OCI-LY7 (cell line): ENCODE measurements around the gene TTC34. TPM values are rescaled to one million over a fixed set of nuclear protein-coding genes. Genes with fewer than 3 reads are reported as not detected.

Experiments
- BruUV-seq: library from RNA; stranded (reverse); fragments of 400-500 nt; replicated peaks from 2 replicates; lab custom pipeline; 2021; lab: Mats Ljungman, UMichigan
- CTCF ChIA-PET: fragments of 300-600 bp; sonication (Branson Sonifier 250); formaldehyde crosslinking; loops from one replicate; lab custom pipeline; 2022; ENCODE audit warnings: antibody characterized with exemption; ENCODE audit not compliant: unreplicated experiment; lab: Charles Lee
- POLR2A ChIA-PET: fragments of 300-600 bp; sonication (Branson Sonifier 250); formaldehyde crosslinking; loops from one replicate; lab custom pipeline; 2022; ENCODE audit warnings: antibody characterized with exemption; lab: Charles Lee
- DNase-seq: peaks from one replicate; pipeline ENCODE4 v3.0.0-alpha.2; 2015; ENCODE audit warnings: low spot score
- H2AFZ ChIP-seq: fragments of 200-600 bp; sonication (generic), shearing (Covaris generic); 2 replicates; pipeline ENCODE4 v1.6.1; 2014; ENCODE audit warnings: mild to moderate bottlenecking, antibody characterized with exemption, low read length, moderate library complexity
- H3K27ac ChIP-seq: fragments of 200-600 bp; sonication (generic); 2 replicates; pipeline ENCODE4 v1.5.1; 2014; ENCODE audit warnings: mixed run types, low read depth, mild to moderate bottlenecking, moderate library complexity, low read length, inconsistent platforms; ENCODE audit not compliant: poor library complexity, severe bottlenecking
- H3K36me3 ChIP-seq: fragments of 200-600 bp; sonication (generic); 2 replicates; pipeline ENCODE4 v1.6.1; 2014; ENCODE audit warnings: mild to moderate bottlenecking, antibody characterized with exemption, low read length, moderate library complexity, mixed read lengths; ENCODE audit not compliant: insufficient read depth
- H3K4me1 ChIP-seq: fragments of 200-600 bp; sonication (generic); 2 replicates; pipeline ENCODE4 v1.5.1; 2014; ENCODE audit warnings: mild to moderate bottlenecking, low read length; ENCODE audit not compliant: insufficient read depth, poor library complexity, severe bottlenecking
- H3K4me2 ChIP-seq: fragments of 200-600 bp; sonication (generic); 2 replicates; pipeline ENCODE4 v1.6.1; 2014; ENCODE audit warnings: mild to moderate bottlenecking, low read length
- H3K4me3 ChIP-seq: fragments of 200-600 bp; sonication (generic); 2 replicates; pipeline ENCODE4 v1.5.1; 2014; ENCODE audit warnings: mild to moderate bottlenecking, low read depth, low read length; ENCODE audit not compliant: poor library complexity, severe bottlenecking
- H3K79me2 ChIP-seq: fragments of 200-600 bp; sonication (generic); 2 replicates; pipeline ENCODE4 v1.6.1; 2016; ENCODE audit warnings: low read depth, mild to moderate bottlenecking, low read length, moderate library complexity, mixed read lengths; ENCODE audit not compliant: insufficient read depth
- H3K9me2 ChIP-seq: fragments of 200-600 bp; sonication (generic); 2 replicates; pipeline ENCODE4 v1.6.1; 2016; ENCODE audit warnings: mild to moderate bottlenecking, low read length, mixed read lengths; ENCODE audit not compliant: insufficient read depth
- H3K9me3 ChIP-seq: fragments of 200-600 bp; sonication (generic); 2 replicates; pipeline ENCODE4 v1.6.1; 2014; ENCODE audit warnings: mild to moderate bottlenecking, mixed run types, low read length, mixed read lengths
- H4K20me1 ChIP-seq: fragments of 200-600 bp; sonication (generic); 2 replicates; pipeline ENCODE4 v1.6.1; 2014; ENCODE audit warnings: mild to moderate bottlenecking, antibody characterized with exemption, low read length, moderate library complexity, mixed read lengths; ENCODE audit not compliant: insufficient read depth
- EZH2phosphoT487 ChIP-seq: fragments of 200-600 bp; sonication (generic); IDR thresholded peaks from 2 replicates; pipeline ENCODE4 v1.6.1; 2018; ENCODE audit warnings: low read depth, borderline replicate concordance, mild to moderate bottlenecking, mixed run types, antibody characterized with exemption, low read length, moderate library complexity, mixed read lengths
- intact Hi-C: fragments of 100-400 bp; cut with micrococcal nuclease; formaldehyde crosslinking; loops from one replicate; pipeline ENCODE4 v1.10.0; 2022; ENCODE audit not compliant: unreplicated experiment
- total RNA-seq, 2 experiments: library from RNA; depleted of rRNA in 1 of 2; stranded (reverse); fragments of >200 nt in 1 of 2; shearing (Covaris generic) in 1 of 2; gene quantifications; 2 replicates each; pipeline ENCODE4 v1.2.3, GENCODE V29; 2014 to 2022
- TF ChIP-seq, protein P1 (sequence below): fragments of 200-600 bp; sonication (generic); conservative IDR thresholded peaks from 2 replicates; pipeline ENCODE4 v1.5.1; 2014; ENCODE audit warnings: mild to moderate bottlenecking, antibody characterized with exemption, low read length, moderate library complexity, mixed read lengths

The TTC34 gene
- total RNA-seq, 2 experiments from 2014 or later: 1.1 to 2.2 TPM

DNA sequence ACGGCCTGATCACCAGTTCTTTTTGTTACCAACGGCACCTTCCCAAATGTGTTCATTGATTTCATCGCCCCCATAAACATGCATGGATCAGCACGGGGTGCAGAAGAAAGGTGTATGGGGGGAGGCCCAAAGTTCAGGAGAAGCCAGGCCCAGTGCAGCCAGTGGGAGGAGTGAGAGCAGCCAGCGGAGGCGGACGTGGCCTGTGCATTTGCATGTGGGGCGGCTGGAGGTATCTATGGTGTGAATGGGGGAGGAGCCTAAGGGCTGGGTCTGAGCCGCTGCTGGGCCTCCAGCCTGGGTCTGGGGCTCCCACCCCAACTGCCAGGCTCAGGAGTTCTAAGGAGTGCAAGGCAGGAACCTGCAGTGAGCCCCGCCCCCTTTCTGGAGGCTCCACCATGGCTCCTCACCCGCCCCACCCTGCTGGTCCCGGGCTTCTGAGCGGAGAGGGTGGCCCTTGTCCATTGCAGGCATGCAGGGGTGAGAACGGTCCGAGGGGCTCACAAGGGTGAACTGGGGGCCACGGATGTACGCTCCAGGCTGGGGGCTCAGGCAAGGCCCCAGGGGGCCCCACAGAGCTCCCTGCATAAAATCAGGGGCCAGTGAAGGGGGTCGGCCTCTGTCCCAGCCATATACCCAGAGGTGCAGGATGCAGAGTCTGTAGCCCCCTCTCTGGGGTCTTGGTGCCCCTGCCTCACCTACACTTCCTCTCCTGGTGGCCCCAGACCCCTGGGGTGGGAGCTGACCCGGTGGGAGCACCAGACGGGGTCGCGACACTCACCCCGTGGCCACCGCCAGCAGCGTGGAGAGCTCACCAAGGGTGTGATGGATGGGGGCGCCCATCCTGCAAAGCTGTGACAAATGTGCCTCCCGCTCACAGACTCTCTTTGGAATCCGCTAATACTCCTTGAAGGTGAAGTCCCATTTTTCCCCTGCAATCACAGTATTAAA is 31.3 kb upstream of the TTC34 start:
- no peaks in the 10 kb centered on the region for H3K36me3 ChIP-seq
- intact Hi-C loops: no loop called here
- no peaks in the 10 kb centered on the region for H3K79me2 ChIP-seq
- no peaks in the 10 kb centered on the region for H3K9me3 ChIP-seq
- no peak overlapping the region for H3K4me3 ChIP-seq
- H2AFZ ChIP-seq: no peak overlapping the region
- H4K20me1 ChIP-seq: no peaks in the 10 kb centered on the region
- H3K4me2 ChIP-seq: no peak overlapping the region
- no peak overlapping the region for H3K27ac ChIP-seq
- ChIA-PET CTCF (no interaction called here), POLR2A (no interaction called here)
- no peak for DNase-seq
- H3K9me2 ChIP-seq: no peaks in the 10 kb centered on the region
- TF ChIP-seq, protein P1, sequence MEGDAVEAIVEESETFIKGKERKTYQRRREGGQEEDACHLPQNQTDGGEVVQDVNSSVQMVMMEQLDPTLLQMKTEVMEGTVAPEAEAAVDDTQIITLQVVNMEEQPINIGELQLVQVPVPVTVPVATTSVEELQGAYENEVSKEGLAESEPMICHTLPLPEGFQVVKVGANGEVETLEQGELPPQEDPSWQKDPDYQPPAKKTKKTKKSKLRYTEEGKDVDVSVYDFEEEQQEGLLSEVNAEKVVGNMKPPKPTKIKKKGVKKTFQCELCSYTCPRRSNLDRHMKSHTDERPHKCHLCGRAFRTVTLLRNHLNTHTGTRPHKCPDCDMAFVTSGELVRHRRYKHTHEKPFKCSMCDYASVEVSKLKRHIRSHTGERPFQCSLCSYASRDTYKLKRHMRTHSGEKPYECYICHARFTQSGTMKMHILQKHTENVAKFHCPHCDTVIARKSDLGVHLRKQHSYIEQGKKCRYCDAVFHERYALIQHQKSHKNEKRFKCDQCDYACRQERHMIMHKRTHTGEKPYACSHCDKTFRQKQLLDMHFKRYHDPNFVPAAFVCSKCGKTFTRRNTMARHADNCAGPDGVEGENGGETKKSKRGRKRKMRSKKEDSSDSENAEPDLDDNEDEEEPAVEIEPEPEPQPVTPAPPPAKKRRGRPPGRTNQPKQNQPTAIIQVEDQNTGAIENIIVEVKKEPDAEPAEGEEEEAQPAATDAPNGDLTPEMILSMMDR: no peak
- TF ChIP-seq EZH2phosphoT487: no peak
- no TSS peak for BruUV-seq
- H3K4me1 ChIP-seq: no peaks in the 10 kb centered on the region

DNA sequence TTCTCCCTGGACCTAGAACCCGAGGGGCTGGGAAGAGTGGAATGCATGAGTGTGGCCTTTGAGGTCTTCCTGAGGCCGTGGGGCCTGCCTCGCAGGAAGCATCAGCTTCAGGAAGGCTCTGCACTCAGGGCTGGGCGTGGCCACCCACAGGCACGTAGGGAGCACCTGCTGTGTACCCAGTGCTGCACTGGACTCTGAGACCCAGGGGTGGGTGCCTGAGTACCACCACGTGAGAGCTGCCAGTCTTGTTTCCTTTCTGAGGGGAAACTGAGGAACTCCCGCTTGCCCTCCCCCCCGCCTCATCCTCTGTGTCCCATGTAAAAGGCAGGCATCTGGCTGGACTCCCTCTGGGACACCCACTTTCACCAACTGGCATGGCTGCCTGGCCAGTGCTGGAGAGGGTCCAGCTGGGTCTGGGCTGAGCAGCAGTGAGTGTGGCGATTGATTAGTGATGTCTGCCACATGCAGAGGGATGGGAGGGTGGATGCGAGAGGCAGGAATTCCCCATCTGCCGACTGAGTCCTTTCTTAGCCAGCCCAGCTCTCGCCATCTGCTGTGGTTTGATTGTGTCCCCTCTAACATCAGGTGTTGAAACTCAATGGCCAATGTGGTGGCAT is 30.2 kb upstream of the TTC34 start:
- Histone ChIP-seq H3K4me3 (no peak overlapping the region), H3K4me1 (no peaks in the 10 kb centered on the region), H3K79me2 (no peaks in the 10 kb centered on the region), H4K20me1 (no peaks in the 10 kb centered on the region), H3K9me3 (no peaks in the 10 kb centered on the region), H3K27ac (no peak overlapping the region), H3K36me3 (no peaks in the 10 kb centered on the region), H2AFZ (no peak overlapping the region), H3K4me2 (no peak overlapping the region), H3K9me2 (no peaks in the 10 kb centered on the region)
- no peak for TF ChIP-seq EZH2phosphoT487
- TF ChIP-seq, protein P1: no peak
- POLR2A ChIA-PET: no interaction called here
- CTCF ChIA-PET: no interaction called here
- intact Hi-C loops: no loop called here
- no TSS peak for BruUV-seq
- no peak for DNase-seq
